Stimulated activated CD4-positive, alpha-beta T cell treated with anti-CD3 and anti-CD28 coated beads, Interleukin-12 subunit alpha, Interleukin-12 subunit beta, amount 100 ng/mL, for 48 hours (primary cell): ENCODE measurements around the gene MAF.

Source experiments
- DNase-seq, 3 donors: peaks; one replicate each; pipeline ENCODE4 v3.0.0-alpha.2; 2020; ENCODE audit warnings: low read depth in 2 of 3, low spot score in 1 of 3

The MAF gene

GRCh38 chr16:79547085-79547484, 53.5 kb downstream of the MAF start:
- no peak for DNase-seq
